Liver (tissue), 9 donors: ENCODE data around the gene NTN1. TPM values are rescaled to one million over a fixed set of nuclear protein-coding genes. Genes with fewer than 3 reads are reported as not detected.

Experiments
- DNase-seq: peaks from one replicate; pipeline ENCODE4 v3.0.0-alpha.2; 2017; ENCODE audit warnings: low spot score
- H3K27ac ChIP-seq, 2 donors: one replicate each; pipeline ENCODE4 v1.7.0; 2013; ENCODE audit warnings: inconsistent platforms in 2 of 2, low read length in 2 of 2, control low read depth in 1 of 2, low read depth in 1 of 2, mild to moderate bottlenecking in 1 of 2
- H3K27me3 ChIP-seq, 4 donors: one replicate each; pipeline versions ENCODE4 v1.6.1 to v1.7.0; 2013; ENCODE audit warnings: low read length in 3 of 4, inconsistent platforms in 1 of 4, mild to moderate bottlenecking in 1 of 4, moderate library complexity in 1 of 4; ENCODE audit not compliant: control insufficient read depth in 4 of 4, insufficient read depth in 4 of 4
- H3K36me3 ChIP-seq, 4 donors: one replicate each; pipeline versions ENCODE4 v1.6.1 to v1.7.0; 2013; ENCODE audit warnings: low read length in 3 of 4, mild to moderate bottlenecking in 3 of 4, low read depth in 1 of 4, moderate library complexity in 1 of 4; ENCODE audit not compliant: control insufficient read depth in 4 of 4, insufficient read depth in 3 of 4
- H3K4me1 ChIP-seq, 4 donors: one replicate each; pipeline versions ENCODE4 v1.6.1 to v1.7.0; 2013; ENCODE audit warnings: low read length in 3 of 4, mild to moderate bottlenecking in 3 of 4, moderate library complexity in 1 of 4; ENCODE audit not compliant: control insufficient read depth in 4 of 4, insufficient read depth in 4 of 4
- H3K4me3 ChIP-seq, 3 donors: one replicate each; pipeline versions ENCODE4 v1.6.1 to v1.7.0; 2013; ENCODE audit warnings: low read length in 3 of 3, control low read depth in 1 of 3, low read depth in 1 of 3, mild to moderate bottlenecking in 1 of 3
- H3K9ac ChIP-seq, 2 donors: one replicate each; pipeline ENCODE4 v1.7.0; 2013; ENCODE audit warnings: low read length in 2 of 2, mild to moderate bottlenecking in 2 of 2, moderate library complexity in 2 of 2, control low read depth in 1 of 2, low read depth in 1 of 2
- H3K9me3 ChIP-seq, 4 donors: one replicate each; pipeline versions ENCODE4 v1.6.1 to v1.7.0; 2013; ENCODE audit warnings: low read length in 3 of 4; ENCODE audit not compliant: control insufficient read depth in 4 of 4
- EGR1 ChIP-seq, 2 donors: IDR thresholded peaks; 2 replicates each; pipeline ENCODE4 v1.6.1; 2016 to 2018; ENCODE audit warnings: antibody characterized with exemption in 2 of 2, low read depth in 2 of 2
- FOXA1 ChIP-seq: IDR thresholded peaks from 2 replicates; pipeline ENCODE4 v1.6.1; 2016; ENCODE audit warnings: antibody characterized with exemption
- FOXA2 ChIP-seq: IDR thresholded peaks from 2 replicates; pipeline ENCODE4 v1.6.1; 2016; ENCODE audit warnings: antibody characterized with exemption
- GABPA ChIP-seq, 2 donors: IDR thresholded peaks in 1 of 2; conservative IDR thresholded peaks in 1 of 2; 2 replicates each; pipeline ENCODE4 v1.6.1; 2016; ENCODE audit warnings: antibody characterized with exemption in 2 of 2, mild to moderate bottlenecking in 1 of 2, moderate library complexity in 1 of 2
- HNF4A ChIP-seq, 2 donors: conservative IDR thresholded peaks; 2 replicates each; pipeline ENCODE4 v1.6.1; 2016; ENCODE audit warnings: antibody characterized with exemption in 2 of 2, mild to moderate bottlenecking in 2 of 2
- HNF4G ChIP-seq: IDR thresholded peaks from 2 replicates; pipeline ENCODE4 v1.6.1; 2016; ENCODE audit warnings: antibody characterized with exemption
- JUND ChIP-seq, 2 donors: IDR thresholded peaks; 2 replicates each; pipeline ENCODE4 v1.6.1; 2016; ENCODE audit warnings: antibody characterized with exemption in 2 of 2
- NR2F2 ChIP-seq: IDR thresholded peaks from 2 replicates; pipeline ENCODE4 v1.6.1; 2016; ENCODE audit warnings: antibody characterized with exemption
- RAD21 ChIP-seq, 2 donors: IDR thresholded peaks; 2 replicates each; pipeline ENCODE4 v1.6.1; 2016; ENCODE audit warnings: antibody characterized with exemption in 2 of 2, mild to moderate bottlenecking in 2 of 2
- RXRA ChIP-seq, 2 donors: IDR thresholded peaks; 2 replicates each; pipeline ENCODE4 v1.6.1; 2017 to 2018; ENCODE audit warnings: antibody characterized with exemption in 2 of 2, mild to moderate bottlenecking in 1 of 2
- TAF1 ChIP-seq: conservative IDR thresholded peaks from 2 replicates; pipeline ENCODE4 v1.6.1; 2016; ENCODE audit warnings: antibody characterized with exemption, mild to moderate bottlenecking
- YY1 ChIP-seq: IDR thresholded peaks from 2 replicates; pipeline ENCODE4 v1.6.1; 2016; ENCODE audit warnings: antibody characterized with exemption, mild to moderate bottlenecking
- WGBS: extraction: QIAGEN DNeasy Blood & Tissue Kit; methylation state at CpG from one replicate; pipeline ENCODE4 v1.1.7; 2013; 5-methylcytosine and 5-hydroxymethylcytosine counted together
- polyA plus RNA-seq, 2 donors: library from polyadenylated mRNA; stranded (reverse) in 1 of 2; unstranded in 1 of 2; fragments of 200-250 nt in 1 of 2; fragments of >200 nt in 1 of 2; fragmentation: Nextera tagmentation in 1 of 2; extraction: Ambion mirVana in 1 of 2; gene quantifications; one replicate each; pipeline versions ENCODE4 v1.2.1 to v1.2.3, GENCODE V29; 2013 to 2015
- total RNA-seq, 2 donors: library from RNA; depleted of rRNA; stranded (reverse); fragments of >200 nt; gene quantifications; one replicate each; pipeline ENCODE4 v1.2.3, GENCODE V29; 2014
- TF ChIP-seq, protein P1 (sequence below): IDR thresholded peaks from 2 replicates; pipeline ENCODE4 v1.6.1; 2016; ENCODE audit warnings: antibody characterized with exemption
- TF ChIP-seq, protein P2 (sequence below): fragments of 150-350 bp; IDR thresholded peaks from 2 replicates; pipeline ENCODE4 v1.5.1; 2017; ENCODE audit warnings: improper control_type of control experiment, low read depth, low read length; ENCODE audit not compliant: missing input control
- TF ChIP-seq, protein P3 (sequence below): IDR thresholded peaks from 2 replicates; pipeline ENCODE4 v1.6.1; 2016; ENCODE audit warnings: antibody characterized with exemption
- TF ChIP-seq, protein P4 (sequence below): IDR thresholded peaks from 2 replicates; pipeline ENCODE4 v1.6.1; 2016; ENCODE audit warnings: antibody characterized with exemption
- TF ChIP-seq, protein P5 (sequence below): IDR thresholded peaks from 2 replicates; pipeline ENCODE4 v1.6.1; 2016; ENCODE audit warnings: antibody characterized with exemption, mild to moderate bottlenecking
- donor health status: healthy.
- donor health status: healthy.
- donor health status: healthy.
- donor health status: healthy.
- donor health status: healthy.

The NTN1 gene
- total and polyA plus RNA-seq, 4 donors, result 0.14 to 8.7 (median 4.3) TPM

DNA sequence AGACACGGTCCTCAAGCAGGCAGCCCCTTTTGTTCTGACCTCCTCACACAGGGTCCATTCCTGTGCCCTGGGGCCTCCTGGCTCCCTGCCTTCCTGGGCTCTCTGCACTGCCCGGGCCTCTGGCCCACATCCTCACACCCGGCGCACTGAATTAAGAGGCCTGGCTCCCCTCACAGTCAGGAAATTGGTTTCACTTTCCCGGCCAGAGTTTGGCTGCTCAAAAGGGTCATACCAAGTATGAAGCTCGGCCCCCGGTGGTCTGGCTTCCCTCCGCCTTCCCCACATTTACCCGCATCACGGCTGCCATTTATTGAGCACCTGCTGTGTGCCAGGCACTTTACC, 220.0 kb downstream of the NTN1 start:
- Histone ChIP-seq H3K4me1 (peaks cover 13 to 25% (median 19%) of the 10 kb centered on the region in 4 donors), H3K4me3 (no peak overlapping the region), H3K9ac (no peak overlapping the region), H3K27me3 (no peaks in the 10 kb centered on the region), H3K27ac (peak overlapping the region; percentile 85 to 90), H3K9me3 (no peaks in the 10 kb centered on the region), H3K36me3 (no peaks in the 10 kb centered on the region)
- WGBS, result 45% methylated on average over 10 of the region's 10 CpGs
- no peak for DNase-seq
- TF ChIP-seq HNF4A (conservative IDR thresholded peaks at IDR 0.05), result no peak
- TF ChIP-seq, protein P1, sequence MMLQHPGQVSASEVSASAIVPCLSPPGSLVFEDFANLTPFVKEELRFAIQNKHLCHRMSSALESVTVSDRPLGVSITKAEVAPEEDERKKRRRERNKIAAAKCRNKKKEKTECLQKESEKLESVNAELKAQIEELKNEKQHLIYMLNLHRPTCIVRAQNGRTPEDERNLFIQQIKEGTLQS, result no peak
- no peak for TF ChIP-seq JUND (IDR thresholded peaks at IDR 0.05)
- no peak for TF ChIP-seq GABPA (IDR thresholded peaks at IDR 0.05 in 1 of 2, conservative IDR thresholded peaks at IDR 0.05 in 1 of 2)
- no peak for TF ChIP-seq EGR1 (IDR thresholded peaks at IDR 0.05; ENCODE audit: low read depth in 2 of 2)
- no peak for TF ChIP-seq NR2F2
- TF ChIP-seq FOXA2, result no peak
- no peak for TF ChIP-seq HNF4G
- TF ChIP-seq, protein P2, sequence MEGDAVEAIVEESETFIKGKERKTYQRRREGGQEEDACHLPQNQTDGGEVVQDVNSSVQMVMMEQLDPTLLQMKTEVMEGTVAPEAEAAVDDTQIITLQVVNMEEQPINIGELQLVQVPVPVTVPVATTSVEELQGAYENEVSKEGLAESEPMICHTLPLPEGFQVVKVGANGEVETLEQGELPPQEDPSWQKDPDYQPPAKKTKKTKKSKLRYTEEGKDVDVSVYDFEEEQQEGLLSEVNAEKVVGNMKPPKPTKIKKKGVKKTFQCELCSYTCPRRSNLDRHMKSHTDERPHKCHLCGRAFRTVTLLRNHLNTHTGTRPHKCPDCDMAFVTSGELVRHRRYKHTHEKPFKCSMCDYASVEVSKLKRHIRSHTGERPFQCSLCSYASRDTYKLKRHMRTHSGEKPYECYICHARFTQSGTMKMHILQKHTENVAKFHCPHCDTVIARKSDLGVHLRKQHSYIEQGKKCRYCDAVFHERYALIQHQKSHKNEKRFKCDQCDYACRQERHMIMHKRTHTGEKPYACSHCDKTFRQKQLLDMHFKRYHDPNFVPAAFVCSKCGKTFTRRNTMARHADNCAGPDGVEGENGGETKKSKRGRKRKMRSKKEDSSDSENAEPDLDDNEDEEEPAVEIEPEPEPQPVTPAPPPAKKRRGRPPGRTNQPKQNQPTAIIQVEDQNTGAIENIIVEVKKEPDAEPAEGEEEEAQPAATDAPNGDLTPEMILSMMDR, result no peak
- TF ChIP-seq, protein P3, sequence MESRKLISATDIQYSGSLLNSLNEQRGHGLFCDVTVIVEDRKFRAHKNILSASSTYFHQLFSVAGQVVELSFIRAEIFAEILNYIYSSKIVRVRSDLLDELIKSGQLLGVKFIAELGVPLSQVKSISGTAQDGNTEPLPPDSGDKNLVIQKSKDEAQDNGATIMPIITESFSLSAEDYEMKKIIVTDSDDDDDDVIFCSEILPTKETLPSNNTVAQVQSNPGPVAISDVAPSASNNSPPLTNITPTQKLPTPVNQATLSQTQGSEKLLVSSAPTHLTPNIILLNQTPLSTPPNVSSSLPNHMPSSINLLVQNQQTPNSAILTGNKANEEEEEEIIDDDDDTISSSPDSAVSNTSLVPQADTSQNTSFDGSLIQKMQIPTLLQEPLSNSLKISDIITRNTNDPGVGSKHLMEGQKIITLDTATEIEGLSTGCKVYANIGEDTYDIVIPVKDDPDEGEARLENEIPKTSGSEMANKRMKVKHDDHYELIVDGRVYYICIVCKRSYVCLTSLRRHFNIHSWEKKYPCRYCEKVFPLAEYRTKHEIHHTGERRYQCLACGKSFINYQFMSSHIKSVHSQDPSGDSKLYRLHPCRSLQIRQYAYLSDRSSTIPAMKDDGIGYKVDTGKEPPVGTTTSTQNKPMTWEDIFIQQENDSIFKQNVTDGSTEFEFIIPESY, result no peak
- no peak for TF ChIP-seq YY1

DNA sequence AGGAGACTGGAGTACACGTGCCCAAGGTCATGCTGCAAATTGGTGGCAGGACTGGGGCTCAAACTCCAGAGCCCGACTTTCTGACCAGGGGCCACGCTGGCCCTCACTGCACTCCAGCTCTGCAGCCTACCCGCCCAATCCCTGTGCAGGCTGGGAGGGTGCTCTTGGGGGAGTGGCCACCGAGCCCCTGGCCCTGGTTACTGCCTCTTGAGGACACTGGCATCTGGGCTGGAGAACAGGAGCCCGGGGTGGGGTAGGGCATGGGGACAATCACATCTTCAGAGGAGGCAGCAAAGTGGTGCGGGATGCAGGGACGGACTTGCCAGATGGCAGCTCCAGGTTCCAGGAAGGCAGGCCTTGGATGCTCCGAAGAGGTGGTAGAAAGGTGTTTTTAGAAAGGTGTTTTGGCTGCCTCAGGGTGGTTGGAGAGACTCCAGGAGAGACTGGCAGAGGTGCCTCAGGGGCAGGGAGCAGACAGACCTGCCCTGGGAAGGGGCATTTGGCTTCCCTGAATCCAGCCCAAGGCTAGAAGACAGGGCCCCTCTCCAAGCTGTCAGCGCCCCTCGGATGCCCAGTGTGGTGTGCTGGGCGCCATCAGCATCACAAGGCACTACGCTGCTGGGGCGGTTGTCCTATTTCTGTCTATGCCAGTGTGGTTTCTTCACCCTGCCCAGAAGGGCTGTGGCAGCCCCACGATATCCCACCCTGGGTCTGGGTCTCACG, 220.6 kb downstream of the NTN1 start:
- Histone ChIP-seq H3K27me3 (no peaks in the 10 kb centered on the region), H3K9me3 (no peaks in the 10 kb centered on the region), H3K27ac (peak overlapping the region; percentile 85 to 90), H3K9ac (no peak overlapping the region), H3K4me3 (no peak overlapping the region), H3K4me1 (peaks cover 13 to 25% (median 19%) of the 10 kb centered on the region in 4 donors), H3K36me3 (no peaks in the 10 kb centered on the region)
- WGBS, result 81% methylated on average over 16 of the region's 16 CpGs
- DNase-seq, result no peak
- TF ChIP-seq TAF1 (no peak), RXRA (IDR thresholded peaks at IDR 0.05) (no peak), FOXA1 (no peak), HNF4G (no peak), GABPA (IDR thresholded peaks at IDR 0.05 in 1 of 2, conservative IDR thresholded peaks at IDR 0.05 in 1 of 2) (no peak), HNF4A (conservative IDR thresholded peaks at IDR 0.05) (no peak), YY1 (no peak), JUND (IDR thresholded peaks at IDR 0.05) (no peak), FOXA2 (no peak), RAD21 (IDR thresholded peaks at IDR 0.05) (no peak)
- TF ChIP-seq, protein P4, sequence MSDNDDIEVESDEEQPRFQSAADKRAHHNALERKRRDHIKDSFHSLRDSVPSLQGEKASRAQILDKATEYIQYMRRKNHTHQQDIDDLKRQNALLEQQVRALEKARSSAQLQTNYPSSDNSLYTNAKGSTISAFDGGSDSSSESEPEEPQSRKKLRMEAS, result no peak
- TF ChIP-seq, protein P3, result no peak
- TF ChIP-seq, protein P2, result no peak
- TF ChIP-seq, protein P5, sequence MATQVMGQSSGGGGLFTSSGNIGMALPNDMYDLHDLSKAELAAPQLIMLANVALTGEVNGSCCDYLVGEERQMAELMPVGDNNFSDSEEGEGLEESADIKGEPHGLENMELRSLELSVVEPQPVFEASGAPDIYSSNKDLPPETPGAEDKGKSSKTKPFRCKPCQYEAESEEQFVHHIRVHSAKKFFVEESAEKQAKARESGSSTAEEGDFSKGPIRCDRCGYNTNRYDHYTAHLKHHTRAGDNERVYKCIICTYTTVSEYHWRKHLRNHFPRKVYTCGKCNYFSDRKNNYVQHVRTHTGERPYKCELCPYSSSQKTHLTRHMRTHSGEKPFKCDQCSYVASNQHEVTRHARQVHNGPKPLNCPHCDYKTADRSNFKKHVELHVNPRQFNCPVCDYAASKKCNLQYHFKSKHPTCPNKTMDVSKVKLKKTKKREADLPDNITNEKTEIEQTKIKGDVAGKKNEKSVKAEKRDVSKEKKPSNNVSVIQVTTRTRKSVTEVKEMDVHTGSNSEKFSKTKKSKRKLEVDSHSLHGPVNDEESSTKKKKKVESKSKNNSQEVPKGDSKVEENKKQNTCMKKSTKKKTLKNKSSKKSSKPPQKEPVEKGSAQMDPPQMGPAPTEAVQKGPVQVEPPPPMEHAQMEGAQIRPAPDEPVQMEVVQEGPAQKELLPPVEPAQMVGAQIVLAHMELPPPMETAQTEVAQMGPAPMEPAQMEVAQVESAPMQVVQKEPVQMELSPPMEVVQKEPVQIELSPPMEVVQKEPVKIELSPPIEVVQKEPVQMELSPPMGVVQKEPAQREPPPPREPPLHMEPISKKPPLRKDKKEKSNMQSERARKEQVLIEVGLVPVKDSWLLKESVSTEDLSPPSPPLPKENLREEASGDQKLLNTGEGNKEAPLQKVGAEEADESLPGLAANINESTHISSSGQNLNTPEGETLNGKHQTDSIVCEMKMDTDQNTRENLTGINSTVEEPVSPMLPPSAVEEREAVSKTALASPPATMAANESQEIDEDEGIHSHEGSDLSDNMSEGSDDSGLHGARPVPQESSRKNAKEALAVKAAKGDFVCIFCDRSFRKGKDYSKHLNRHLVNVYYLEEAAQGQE, result no peak
